Tibial nerve (tissue), 4 donors: ENCODE measurements around the gene ADGRG6.

ENCODE experiments used
- CTCF ChIP-seq, 5 experiments: fragments of 200-600 bp in 3 of 5; fragments of 450-650 bp in 2 of 5; sonication (generic) in 3 of 5; IDR thresholded peaks; one replicate each; pipeline ENCODE4 v1.5.1; 2016 to 2019; ENCODE audit warnings: antibody characterized with exemption in 5 of 5, mild to moderate bottlenecking in 3 of 5, moderate library complexity in 2 of 5
- EP300 ChIP-seq, 2 donors: sonication (generic); formaldehyde crosslinking; IDR thresholded peaks; one replicate each; pipeline ENCODE4 v1.6.1; 2017; ENCODE audit warnings: antibody characterized with exemption in 2 of 2, mild to moderate bottlenecking in 1 of 2
- POLR2A ChIP-seq, 2 donors: fragments of 450-650 bp; IDR thresholded peaks; one replicate each; pipeline ENCODE4 v1.6.1; 2017; ENCODE audit warnings: antibody characterized with exemption in 2 of 2, mild to moderate bottlenecking in 2 of 2, moderate library complexity in 2 of 2

- no peak for TF ChIP-seq POLR2A (IDR thresholded peaks at IDR 0.05)
- no peak for TF ChIP-seq CTCF (IDR thresholded peaks at IDR 0.05)
- no peak for TF ChIP-seq EP300 (IDR thresholded peaks at IDR 0.05)
These were observed 56.1 kb downstream of the ADGRG6 start for GRCh38 chr6:142357879-142358278.
